ENCODE measurements around the gene CYP27A1.

DNA sequence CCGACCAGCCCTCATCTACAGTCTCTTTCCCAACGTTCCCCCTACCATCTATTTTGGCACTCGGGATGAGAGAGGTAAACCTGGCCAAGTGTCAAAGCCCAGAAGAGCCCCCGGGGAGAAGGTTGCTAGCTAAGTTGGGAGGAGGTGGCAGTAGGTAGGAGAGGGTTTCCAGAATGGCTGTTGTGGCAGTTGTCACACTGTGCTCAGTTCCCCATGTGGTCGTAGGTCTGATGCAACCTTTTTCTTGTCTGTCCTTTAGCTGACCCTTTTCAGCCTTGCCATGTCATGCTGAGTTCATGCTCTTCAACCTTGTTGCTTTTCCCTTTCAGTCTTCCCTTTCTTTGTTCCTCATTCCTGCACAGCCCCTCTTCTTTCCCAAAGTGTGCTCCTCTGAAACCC is 36.8 kb upstream of the CYP27A1 start:
- no peak for TF ChIP-seq OSR1 (CRISPR knock-in tag; IDR thresholded peaks at IDR 0.05)
- TF ChIP-seq ZNF70 (CRISPR knock-in tag; IDR thresholded peaks at IDR 0.05): no peak
- TF ChIP-seq GLIS3 (CRISPR knock-in tag; IDR thresholded peaks at IDR 0.05): no peak
- TF ChIP-seq ZC3H10 (CRISPR knock-in tag; IDR thresholded peaks at IDR 0.05): no peak

Measured in SK-N-SH treated with all-trans-retinoic acid at 6 μM for 48 hours (cell line).